Mucosa of rectum (tissue), 2 donors: ENCODE results near the gene PRG2.

ENCODE experiments used
- H3K27ac ChIP-seq, 2 donors: one replicate each; pipeline ENCODE4 v1.7.0; 2013; ENCODE audit warnings: inconsistent platforms in 2 of 2, low read depth in 2 of 2, low read length in 2 of 2
- H3K27me3 ChIP-seq, 2 donors: one replicate each; pipeline ENCODE4 v1.7.0; 2013; ENCODE audit warnings: low read length in 2 of 2; ENCODE audit not compliant: control insufficient read depth in 2 of 2, insufficient read depth in 2 of 2
- H3K36me3 ChIP-seq, 2 donors: one replicate each; pipeline ENCODE4 v1.7.0; 2013; ENCODE audit warnings: low read length in 2 of 2; ENCODE audit not compliant: control insufficient read depth in 2 of 2, insufficient read depth in 2 of 2
- H3K4me1 ChIP-seq, 2 donors: one replicate each; pipeline ENCODE4 v1.7.0; 2013; ENCODE audit warnings: low read length in 2 of 2, mild to moderate bottlenecking in 1 of 2; ENCODE audit not compliant: control insufficient read depth in 2 of 2, insufficient read depth in 2 of 2
- H3K4me3 ChIP-seq, 2 donors: one replicate each; pipeline ENCODE4 v1.7.0; 2013; ENCODE audit warnings: low read length in 2 of 2
- H3K9ac ChIP-seq, 2 donors: one replicate each; pipeline ENCODE4 v1.7.0; 2013; ENCODE audit warnings: low read length in 2 of 2, low read depth in 1 of 2, mild to moderate bottlenecking in 1 of 2
- H3K9me3 ChIP-seq, 2 donors: one replicate each; pipeline ENCODE4 v1.7.0; 2013; ENCODE audit warnings: low read length in 2 of 2; ENCODE audit not compliant: control insufficient read depth in 2 of 2
- donor health status: healthy.
- donor health status: Normal muscosa, but diverticular disease.

The PRG2 gene

DNA sequence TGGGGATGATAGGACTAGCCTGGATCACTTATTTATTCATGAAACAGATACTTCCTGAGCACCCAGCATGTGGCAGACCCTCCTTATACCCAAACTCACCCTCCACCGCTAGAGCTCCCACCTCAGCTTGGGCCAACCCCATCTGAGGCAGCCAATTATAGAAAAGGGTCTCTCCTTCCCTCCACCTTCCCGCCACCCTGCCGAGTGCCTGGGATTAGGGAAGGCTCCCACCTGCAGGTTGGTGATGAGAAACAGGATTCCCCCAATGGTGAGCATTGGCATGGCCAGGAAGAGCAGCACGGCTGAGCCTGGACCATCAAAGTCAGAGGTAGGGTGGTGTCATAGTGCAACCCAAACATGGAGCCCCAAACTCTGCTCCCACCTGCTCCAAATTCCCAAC, 30.6 kb upstream of the PRG2 start:
- H3K9me3 ChIP-seq = no peaks in the 10 kb centered on the region
- H3K27ac ChIP-seq = no peak overlapping the region
- no peak overlapping the region for H3K9ac ChIP-seq
- H3K4me1 ChIP-seq = peaks cover 16 to 20% of the 10 kb centered on the region in 2 donors
- peaks cover 4 to 8% of the 10 kb centered on the region in 2 donors for H3K36me3 ChIP-seq
- H3K27me3 ChIP-seq = no peaks in the 10 kb centered on the region
- H3K4me3 ChIP-seq = no peak overlapping the region

DNA sequence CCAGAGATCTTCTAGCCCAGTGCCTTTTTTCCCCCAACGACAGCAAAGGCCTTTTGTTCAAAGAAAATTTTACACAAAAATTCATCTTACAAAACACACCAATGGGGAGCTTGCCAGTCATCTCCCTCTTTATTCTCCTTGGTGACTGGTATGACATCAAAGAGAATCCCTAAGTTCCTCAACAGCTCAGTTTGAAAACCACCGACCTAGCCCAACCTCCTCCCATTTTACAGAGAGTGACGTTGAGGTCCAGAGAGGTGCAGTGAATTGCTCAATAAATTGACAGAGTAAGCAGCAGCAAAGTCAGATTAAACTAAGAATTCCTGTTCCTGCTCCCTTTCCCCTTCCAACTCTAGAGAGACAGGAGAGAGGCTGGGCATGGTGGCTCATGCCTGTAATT, 28.7 kb upstream of the PRG2 start:
- Histone ChIP-seq H3K9ac (no peak overlapping the region), H3K4me3 (no peak overlapping the region), H3K4me1 (peaks cover 2 to 4% of the 10 kb centered on the region in 2 donors), H3K9me3 (no peaks in the 10 kb centered on the region), H3K36me3 (peaks cover 18 to 21% of the 10 kb centered on the region in 2 donors), H3K27me3 (no peaks in the 10 kb centered on the region), H3K27ac (no peak overlapping the region)

DNA sequence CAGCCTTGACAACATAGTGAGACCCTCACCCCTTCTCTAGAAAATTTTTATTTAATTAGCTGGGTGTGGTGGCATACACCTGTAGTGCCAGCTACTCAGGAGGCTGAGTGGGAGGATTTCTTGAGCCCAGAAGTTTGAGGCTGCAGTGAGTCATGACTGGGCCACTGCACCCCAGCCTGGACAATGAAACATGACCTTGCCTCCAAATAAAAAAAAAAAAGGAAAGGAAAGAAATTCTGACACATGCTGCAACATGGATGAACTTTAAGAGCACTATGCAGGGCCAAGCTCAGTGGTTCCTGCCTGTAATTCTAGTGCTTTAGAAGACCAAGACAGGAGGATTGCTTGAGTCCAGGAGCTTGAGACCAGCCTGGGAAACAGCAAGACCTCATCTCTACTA, 27.7 kb upstream of the PRG2 start:
- H3K36me3 ChIP-seq = peaks cover 18 to 25% of the 10 kb centered on the region in 2 donors
- H3K27me3 ChIP-seq = no peaks in the 10 kb centered on the region
- H3K9me3 ChIP-seq = no peaks in the 10 kb centered on the region
- no peak overlapping the region for H3K9ac ChIP-seq
- H3K4me3 ChIP-seq = no peak overlapping the region
- H3K4me1 ChIP-seq = no peaks in the 10 kb centered on the region
- no peak overlapping the region for H3K27ac ChIP-seq

DNA sequence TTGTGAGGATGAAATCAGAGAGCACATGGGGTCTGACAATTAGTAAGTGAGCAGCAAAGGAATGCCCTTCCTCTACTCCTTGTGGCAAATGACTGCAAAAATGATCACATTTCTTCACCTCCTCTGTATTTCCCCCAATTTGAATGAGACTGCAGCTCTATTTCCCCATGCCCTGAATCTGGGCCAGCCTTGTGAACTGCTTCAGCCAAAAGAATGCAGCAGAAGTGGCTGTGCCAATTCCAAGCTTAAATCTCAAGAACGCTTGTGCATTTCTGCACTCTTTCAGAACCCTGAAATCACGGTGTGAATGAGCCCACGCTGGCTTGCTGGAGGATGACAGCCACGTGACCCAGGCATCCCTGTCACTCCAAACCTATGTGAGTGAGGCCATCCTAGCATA, 26.6 kb upstream of the PRG2 start:
- H3K36me3 ChIP-seq = peaks cover 18 to 25% of the 10 kb centered on the region in 2 donors
- H3K9me3 ChIP-seq = no peaks in the 10 kb centered on the region
- no peak overlapping the region for H3K27ac ChIP-seq
- no peak overlapping the region for H3K4me3 ChIP-seq
- no peaks in the 10 kb centered on the region for H3K4me1 ChIP-seq
- no peak overlapping the region for H3K9ac ChIP-seq
- H3K27me3 ChIP-seq = no peaks in the 10 kb centered on the region

DNA sequence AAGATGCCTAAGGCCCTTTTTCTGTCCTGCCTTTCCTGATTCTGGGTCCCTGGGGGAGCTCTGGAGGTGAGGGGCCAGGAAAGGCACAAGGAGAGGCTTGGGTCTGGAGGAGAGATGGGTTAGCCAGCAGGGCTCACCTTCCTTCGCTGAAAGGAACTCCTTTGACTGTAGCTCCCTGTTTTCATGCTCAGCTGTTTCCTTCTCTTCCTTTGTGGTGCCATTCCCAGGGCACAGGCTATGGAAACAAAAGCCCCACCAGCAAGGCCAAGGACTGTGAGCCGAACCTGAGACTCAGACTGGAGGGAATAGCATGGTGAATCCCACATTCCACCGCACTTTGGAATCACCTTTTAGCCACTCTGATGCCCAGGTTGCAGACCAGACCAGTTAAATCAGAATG, 26.0 kb upstream of the PRG2 start:
- Histone ChIP-seq H3K4me3 (no peak overlapping the region), H3K36me3 (peaks cover 18 to 25% of the 10 kb centered on the region in 2 donors), H3K9ac (no peak overlapping the region), H3K9me3 (no peaks in the 10 kb centered on the region), H3K27me3 (no peaks in the 10 kb centered on the region), H3K27ac (no peak overlapping the region), H3K4me1 (no peaks in the 10 kb centered on the region)

DNA sequence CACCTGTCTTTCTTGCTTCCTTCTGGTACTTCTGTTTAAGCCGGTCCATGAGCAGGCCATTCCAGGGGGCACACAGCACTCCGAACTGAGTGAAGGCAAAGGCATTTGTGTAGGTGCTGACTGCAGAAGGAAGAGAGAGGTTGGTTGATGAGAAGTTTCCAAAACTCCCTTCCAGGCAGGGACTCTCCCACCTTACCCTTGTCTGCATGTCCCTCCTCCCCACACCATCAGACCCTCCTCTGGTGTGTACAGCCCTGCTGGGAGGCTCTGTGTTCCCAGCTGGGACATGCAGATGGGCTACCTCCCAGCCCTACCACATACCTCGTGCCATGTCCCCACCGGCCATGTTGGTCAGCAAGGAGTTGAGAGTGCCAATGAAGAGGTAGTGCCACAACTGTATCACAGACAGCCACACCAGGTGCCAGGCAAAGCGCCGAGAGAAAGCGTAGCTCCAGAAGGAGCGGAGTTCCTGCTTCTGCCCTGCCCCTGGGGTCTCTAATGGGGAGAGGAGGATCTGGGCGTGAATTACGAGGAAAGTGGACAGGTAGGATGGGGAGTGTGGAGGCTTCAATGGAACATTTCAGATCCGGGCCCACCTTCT, 24.3 kb upstream of the PRG2 start:
- Histone ChIP-seq H3K9me3 (no peaks in the 10 kb centered on the region), H3K4me3 (no peak overlapping the region), H3K4me1 (no peaks in the 10 kb centered on the region), H3K27me3 (no peaks in the 10 kb centered on the region), H3K27ac (no peak overlapping the region), H3K9ac (no peak overlapping the region), H3K36me3 (peaks cover 18 to 22% of the 10 kb centered on the region in 2 donors)

DNA sequence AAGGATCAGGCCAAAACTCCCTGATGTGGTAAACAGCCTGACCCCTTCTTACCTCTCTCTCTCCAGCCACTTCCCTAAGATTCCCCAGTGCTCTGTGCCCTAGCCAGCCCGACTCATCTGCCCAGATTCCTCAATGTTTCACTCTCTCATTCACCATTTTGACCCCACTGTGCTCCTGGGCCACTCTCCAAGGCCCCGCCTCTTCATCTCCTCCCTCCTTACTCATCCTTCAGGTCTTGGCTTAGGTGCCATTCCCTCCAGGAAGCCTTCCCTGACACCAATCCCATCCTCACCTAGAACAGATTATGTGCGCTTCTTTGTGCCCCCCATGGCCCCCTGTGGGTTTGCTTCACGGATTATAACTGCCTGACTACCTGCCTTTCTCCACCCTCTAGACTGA, 23.2 kb upstream of the PRG2 start:
- no peak overlapping the region for H3K4me3 ChIP-seq
- no peaks in the 10 kb centered on the region for H3K4me1 ChIP-seq
- no peak overlapping the region for H3K9ac ChIP-seq
- H3K27ac ChIP-seq = no peak overlapping the region
- no peaks in the 10 kb centered on the region for H3K9me3 ChIP-seq
- peaks cover 21 to 32% of the 10 kb centered on the region in 2 donors for H3K36me3 ChIP-seq
- H3K27me3 ChIP-seq = no peaks in the 10 kb centered on the region

DNA sequence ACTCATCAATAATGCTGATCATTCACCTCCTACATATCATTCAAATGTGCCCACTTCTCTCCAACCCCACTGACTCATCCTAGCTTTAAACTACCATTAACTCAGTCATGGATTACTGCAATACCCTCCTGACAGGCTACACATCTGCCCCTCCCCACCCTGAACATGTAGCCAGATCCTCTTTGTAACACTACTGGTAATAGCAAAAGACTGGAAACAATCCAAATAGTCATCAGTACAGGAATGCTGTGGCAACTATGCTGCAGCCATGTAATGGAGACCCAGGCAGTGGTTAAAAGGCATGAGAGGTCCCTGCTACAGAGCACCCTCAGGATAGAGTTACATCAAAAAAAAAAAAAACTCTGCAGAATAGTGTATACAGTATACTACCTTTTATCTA, 19.8 kb upstream of the PRG2 start:
- Histone ChIP-seq H3K36me3 (peaks cover 17 to 36% of the 10 kb centered on the region in 2 donors), H3K4me1 (no peaks in the 10 kb centered on the region), H3K9me3 (no peaks in the 10 kb centered on the region), H3K27me3 (no peaks in the 10 kb centered on the region), H3K9ac (no peak overlapping the region), H3K27ac (no peak overlapping the region), H3K4me3 (no peak overlapping the region)

DNA sequence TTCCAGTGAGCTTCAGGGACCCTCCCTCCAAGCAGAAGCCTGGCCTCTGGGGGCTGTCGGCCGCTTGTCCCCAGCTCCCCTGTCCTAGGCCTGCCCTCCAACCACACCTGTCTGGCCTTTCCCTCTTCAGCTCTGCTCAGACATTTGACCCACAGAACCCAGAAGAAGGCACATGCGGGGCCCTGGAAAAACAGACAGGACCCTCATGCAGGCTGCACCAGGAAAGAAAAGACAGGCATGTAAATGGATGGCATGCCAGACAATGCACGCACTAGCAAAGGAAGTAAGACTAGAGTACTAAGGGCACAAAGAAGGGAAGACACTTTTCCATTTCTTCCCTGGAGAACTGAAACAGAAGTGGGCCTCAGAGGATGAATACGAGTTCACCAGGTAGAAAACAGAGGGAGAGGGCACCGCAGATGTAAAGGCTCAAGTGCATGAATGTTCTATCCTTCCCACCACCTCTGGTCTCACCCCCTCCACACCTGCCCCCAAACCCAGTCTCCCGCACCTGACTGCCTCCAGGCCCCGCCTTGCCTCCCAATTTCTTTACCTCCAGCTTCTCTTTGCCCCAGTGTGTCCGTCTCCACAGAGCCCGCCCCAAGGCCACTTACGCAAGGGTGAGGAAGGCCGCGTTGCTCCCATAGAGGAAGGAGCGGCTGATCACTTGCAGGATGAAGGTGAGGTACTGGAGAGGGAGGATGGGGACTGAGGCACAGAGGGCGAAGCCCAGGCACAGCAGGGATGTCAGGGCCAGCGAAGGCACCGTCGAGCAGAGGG, 19.1 kb upstream of the PRG2 start:
- no peak overlapping the region for H3K9ac ChIP-seq

DNA sequence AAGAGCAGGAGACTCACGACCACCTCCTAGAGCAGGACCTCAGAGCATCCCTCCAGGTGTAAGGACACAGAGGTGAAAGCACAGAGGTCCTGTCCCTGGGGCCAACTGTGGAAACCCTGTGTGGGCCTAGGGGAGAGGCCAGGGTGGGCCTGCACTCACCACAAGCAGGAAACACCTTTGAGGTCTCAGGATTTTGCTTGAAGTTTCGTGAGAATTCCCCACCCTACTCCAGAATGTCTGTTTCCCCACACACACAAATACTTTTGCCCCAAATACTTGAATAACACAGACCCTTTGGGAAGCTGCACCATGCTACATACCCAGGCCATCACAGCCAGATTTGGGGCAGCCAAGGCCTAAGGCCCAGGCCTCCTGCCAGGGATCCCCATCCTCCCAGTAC, 18.3 kb upstream of the PRG2 start:
- no peaks in the 10 kb centered on the region for H3K27me3 ChIP-seq
- no peak overlapping the region for H3K4me3 ChIP-seq
- no peak overlapping the region for H3K9ac ChIP-seq
- peaks cover 9 to 22% of the 10 kb centered on the region in 2 donors for H3K36me3 ChIP-seq
- H3K4me1 ChIP-seq = no peaks in the 10 kb centered on the region
- no peaks in the 10 kb centered on the region for H3K9me3 ChIP-seq
- no peak overlapping the region for H3K27ac ChIP-seq

More for the DNA sequence above, 19.1 kb upstream of the PRG2 start:
- H3K27ac ChIP-seq = no peak overlapping the region
- H3K9me3 ChIP-seq = no peaks in the 10 kb centered on the region
- no peaks in the 10 kb centered on the region for H3K4me1 ChIP-seq
- no peaks in the 10 kb centered on the region for H3K27me3 ChIP-seq
- H3K36me3 ChIP-seq = peaks cover 9 to 29% of the 10 kb centered on the region in 2 donors
- H3K4me3 ChIP-seq = no peak overlapping the region
